ENCODE measurements around the gene PRKN.

The PRKN gene

DNA sequence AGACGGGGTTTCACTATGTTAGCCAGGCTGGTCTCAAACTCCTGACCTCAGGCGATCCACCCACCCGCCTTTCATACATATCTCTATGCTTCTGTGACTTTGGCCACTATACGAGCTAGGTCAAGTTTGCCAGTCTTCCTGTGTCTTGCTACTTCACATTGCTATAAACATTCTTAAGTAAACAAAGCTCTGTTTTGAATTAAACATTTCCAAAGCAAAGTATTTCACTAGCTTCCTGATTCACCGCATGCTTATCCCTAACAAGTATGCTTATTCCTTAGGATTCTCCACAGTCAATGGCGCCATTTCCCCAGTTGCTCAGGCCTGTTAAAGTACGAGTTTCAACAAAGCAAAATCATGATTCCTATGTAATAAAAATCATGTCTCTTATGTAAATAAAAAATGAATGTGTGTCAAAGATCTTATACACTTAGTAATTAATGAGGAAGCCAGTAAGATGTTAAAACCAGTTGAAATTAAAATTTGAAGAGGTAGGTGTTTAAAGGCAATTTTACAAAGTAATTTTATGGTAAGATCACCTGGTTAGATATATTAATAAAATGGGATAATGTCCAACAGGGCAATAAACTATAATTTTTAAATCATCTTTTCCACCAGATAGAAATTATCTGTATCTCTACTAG, 88.5 kb downstream of the PRKN start:
- DNase-seq (ENCODE audit: low read depth): no peak
- H3K4me3 ChIP-seq (ENCODE audit: low read depth, low read length): no peak overlapping the region
- TF ChIP-seq, protein P1, sequence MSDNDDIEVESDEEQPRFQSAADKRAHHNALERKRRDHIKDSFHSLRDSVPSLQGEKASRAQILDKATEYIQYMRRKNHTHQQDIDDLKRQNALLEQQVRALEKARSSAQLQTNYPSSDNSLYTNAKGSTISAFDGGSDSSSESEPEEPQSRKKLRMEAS (IDR thresholded peaks at IDR 0.05; ENCODE audit: low read depth, low read length): no peak
- TF ChIP-seq MYC (IDR thresholded peaks at IDR 0.05; ENCODE audit: low read depth, low read length) (no peak), CTCF (IDR thresholded peaks at IDR 0.05; ENCODE audit: low read depth, low read length) (no peak), POLR2A (IDR thresholded peaks at IDR 0.05; ENCODE audit: extremely low read depth, insufficient read length) (no peak)

DNA sequence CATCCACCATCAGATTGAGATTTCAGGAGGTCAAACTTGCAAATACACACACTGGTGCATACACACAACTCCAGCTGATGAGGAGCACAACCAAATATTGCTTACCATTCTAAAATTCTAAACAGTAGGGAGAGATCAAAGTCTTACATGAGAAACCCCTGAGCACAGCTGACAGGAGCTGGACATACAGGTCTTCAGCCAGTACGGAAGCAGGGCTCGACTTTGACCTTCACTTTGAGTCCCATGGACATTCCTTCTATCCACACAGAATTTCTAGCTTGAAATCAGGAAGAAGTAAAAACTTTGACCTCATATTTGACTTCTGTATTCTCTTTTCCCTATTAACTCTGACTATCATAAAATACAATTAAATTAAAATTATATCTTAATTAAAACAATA, 90.2 kb downstream of the PRKN start:
- no peak overlapping the region for H3K4me3 ChIP-seq (ENCODE audit: low read depth, low read length)
- DNase-seq (ENCODE audit: low read depth): no peak
- TF ChIP-seq, protein P1 (IDR thresholded peaks at IDR 0.05; ENCODE audit: low read depth, low read length): no peak
- TF ChIP-seq POLR2A (IDR thresholded peaks at IDR 0.05; ENCODE audit: extremely low read depth, insufficient read length) (no peak), MYC (IDR thresholded peaks at IDR 0.05; ENCODE audit: low read depth, low read length) (no peak), CTCF (IDR thresholded peaks at IDR 0.05; ENCODE audit: low read depth, low read length) (no peak)

DNA sequence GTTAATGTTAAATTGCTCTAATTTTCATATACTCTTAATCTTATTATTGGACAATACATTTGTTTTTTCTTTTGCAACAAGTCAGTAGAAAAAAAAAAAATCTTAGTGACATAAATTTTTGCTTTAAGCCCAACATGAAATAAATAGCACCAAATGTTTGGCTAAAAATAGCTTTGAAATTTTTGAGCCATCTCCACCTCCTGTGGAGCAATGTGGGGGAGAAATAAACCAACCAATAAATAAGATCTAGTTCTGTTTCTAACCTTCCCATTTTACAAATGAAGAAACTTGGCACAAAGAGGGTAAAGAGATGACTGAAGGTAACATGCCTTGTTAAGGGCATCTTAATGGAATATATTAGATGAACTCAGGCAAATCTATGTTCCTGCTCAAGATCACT, 91.4 kb downstream of the PRKN start:
- no peak overlapping the region for H3K4me3 ChIP-seq (ENCODE audit: low read depth, low read length)
- TF ChIP-seq, protein P1 (IDR thresholded peaks at IDR 0.05; ENCODE audit: low read depth, low read length): no peak
- TF ChIP-seq CTCF (IDR thresholded peaks at IDR 0.05; ENCODE audit: low read depth, low read length): no peak
- TF ChIP-seq POLR2A (IDR thresholded peaks at IDR 0.05; ENCODE audit: extremely low read depth, insufficient read length): no peak
- no peak for TF ChIP-seq MYC (IDR thresholded peaks at IDR 0.05; ENCODE audit: low read depth, low read length)
- no peak for DNase-seq (ENCODE audit: low read depth)

GRCh38 chr6:162631546-162631945, 96.0 kb downstream of the PRKN start:
- TF ChIP-seq, protein P1 (IDR thresholded peaks at IDR 0.05; ENCODE audit: low read depth, low read length): no peak
- TF ChIP-seq POLR2A (IDR thresholded peaks at IDR 0.05; ENCODE audit: extremely low read depth, insufficient read length) (no peak), MYC (IDR thresholded peaks at IDR 0.05; ENCODE audit: low read depth, low read length) (no peak), CTCF (IDR thresholded peaks at IDR 0.05; ENCODE audit: low read depth, low read length) (no peak)
- no peak for DNase-seq (ENCODE audit: low read depth)
- no peak overlapping the region for H3K4me3 ChIP-seq (ENCODE audit: low read depth, low read length)

DNA sequence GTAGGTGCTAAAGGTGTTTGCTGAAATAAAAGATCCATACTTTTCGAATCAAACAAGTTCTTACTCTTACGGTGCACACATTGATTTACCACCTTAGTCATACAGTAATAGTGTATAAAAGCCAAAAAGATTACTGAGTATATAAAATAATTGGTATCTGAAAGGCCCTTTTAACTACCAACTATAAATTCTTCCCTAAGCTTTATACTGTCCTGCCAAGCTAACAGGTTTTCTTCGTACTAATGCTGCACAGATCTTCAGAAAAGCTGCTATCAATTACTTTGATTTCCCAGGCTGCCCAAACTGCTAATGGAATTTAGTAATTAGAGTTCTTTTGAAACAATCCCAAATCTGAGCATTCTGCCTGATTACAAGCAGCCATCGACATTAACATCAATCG, 97.5 kb downstream of the PRKN start:
- no peak overlapping the region for H3K4me3 ChIP-seq (ENCODE audit: low read depth, low read length)
- TF ChIP-seq, protein P1 (IDR thresholded peaks at IDR 0.05; ENCODE audit: low read depth, low read length): no peak
- TF ChIP-seq MYC (IDR thresholded peaks at IDR 0.05; ENCODE audit: low read depth, low read length): no peak
- no peak for TF ChIP-seq CTCF (IDR thresholded peaks at IDR 0.05; ENCODE audit: low read depth, low read length)
- no peak for TF ChIP-seq POLR2A (IDR thresholded peaks at IDR 0.05; ENCODE audit: extremely low read depth, insufficient read length)
- DNase-seq (ENCODE audit: low read depth): no peak
